ENCODE results near the gene HMGN2.
A peak's percentile ranks its signal among the peaks of the same experiment; 100 is the strongest.

Gene HMGN2

GRCh38 chr1:26472320-26472900 lies at the start of gene HMGN2:
Gene HMGN2, plus strand, starts transcription at chr1:26472440. Its CDS starts 173 bp downstream, at chr1:26472613.
- DNase-seq = peak; percentile 93

- no peak for DNase-seq
Observed at GRCh38 chr1:26429721-26430120, 42.5 kb upstream of the HMGN2 start.

GRCh38 chr1:26431979-26432695 lies 40.1 kb upstream of the HMGN2 start, which contains the start of gene DHDDS:
Gene DHDDS, plus strand, starts transcription at chr1:26432321. Its CDS starts 625 bp downstream, at chr1:26432946.
- peak; percentile 99 for DNase-seq

GRCh38 chr1:26432793-26433192 lies 39.4 kb upstream of the HMGN2 start:
- DNase-seq = no peak

GRCh38 chr1:26434161-26434752 lies 38.0 kb upstream of the HMGN2 start:
- no peak for DNase-seq

- DNase-seq = no peak
Observed at GRCh38 chr1:26438041-26438440, 34.2 kb upstream of the HMGN2 start.

DNA sequence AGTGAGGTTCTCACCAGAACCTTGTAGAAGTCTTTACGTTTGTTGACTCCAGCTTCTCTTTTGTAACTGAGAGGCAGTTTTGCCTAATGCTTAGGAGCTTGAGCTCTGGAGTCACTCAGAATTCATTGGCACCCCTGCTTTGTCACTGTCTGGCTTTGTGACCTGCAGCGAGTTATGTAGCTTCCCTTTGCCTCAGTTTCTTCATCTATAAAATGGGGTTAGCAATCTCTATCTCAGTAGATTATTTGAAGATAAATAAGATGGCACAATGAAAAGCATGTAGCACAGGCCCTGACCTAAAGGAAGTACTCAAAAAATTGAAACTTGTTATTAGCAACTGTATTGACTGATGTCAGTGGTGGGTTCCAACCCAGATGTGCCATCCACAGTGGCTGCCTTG lies 32.0 kb upstream of the HMGN2 start:
- DNase-seq = no peak

- DNase-seq = no peak
Observed at GRCh38 chr1:26449868-26450267, 22.4 kb upstream of the HMGN2 start.

- DNase-seq = no peak
Observed at GRCh38 chr1:26450908-26451307, 21.3 kb upstream of the HMGN2 start.

DNA sequence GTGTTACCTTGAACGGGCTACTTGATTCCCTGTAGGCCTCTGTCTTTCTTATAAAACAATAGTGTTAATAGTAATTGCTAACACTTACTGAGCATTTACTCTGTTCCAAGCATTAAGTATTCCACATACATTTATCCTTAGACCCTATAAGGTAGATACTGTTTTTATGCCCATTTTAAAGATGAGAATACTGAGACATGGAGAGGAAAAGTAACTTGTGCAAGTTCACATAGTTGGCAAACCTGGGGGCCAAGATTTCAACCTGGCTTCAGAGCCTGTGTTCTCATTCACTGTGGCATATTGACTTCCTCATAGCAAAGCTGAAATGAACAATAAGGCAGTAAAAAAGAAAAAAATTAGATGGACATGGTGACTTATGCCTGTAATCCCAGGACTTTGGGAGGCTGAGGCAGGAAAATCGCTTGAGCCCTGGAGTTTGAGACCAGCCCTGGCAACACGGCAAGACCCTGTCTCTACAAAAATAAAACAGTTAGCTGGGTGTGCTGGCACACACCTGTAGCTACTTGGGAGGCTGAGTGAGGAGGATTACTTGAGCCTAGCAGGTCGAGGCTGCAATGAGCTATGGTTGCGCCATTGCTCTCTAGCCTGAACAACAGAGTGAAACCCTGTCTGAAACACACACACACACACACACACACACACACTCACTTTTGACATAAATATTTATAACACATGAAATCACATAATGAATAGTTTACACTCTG lies 19.6 kb upstream of the HMGN2 start:
- DNase-seq = no peak

GRCh38 chr1:26459148-26459547 lies 13.1 kb upstream of the HMGN2 start:
- no peak for DNase-seq

- DNase-seq = no peak
Observed at GRCh38 chr1:26459573-26460031, 12.6 kb upstream of the HMGN2 start.

- no peak for DNase-seq
Observed at GRCh38 chr1:26468911-26469310, 3.3 kb upstream of the HMGN2 start.

- no peak for DNase-seq
Observed at GRCh38 chr1:26469558-26469957, 2.7 kb upstream of the HMGN2 start.

- DNase-seq = no peak
Observed at GRCh38 chr1:26470878-26471497, 1.3 kb upstream of the HMGN2 start.

- DNase-seq = peak; percentile 72
Observed at GRCh38 chr1:26471498-26472319, 531 bp upstream of the HMGN2 start.

DNA sequence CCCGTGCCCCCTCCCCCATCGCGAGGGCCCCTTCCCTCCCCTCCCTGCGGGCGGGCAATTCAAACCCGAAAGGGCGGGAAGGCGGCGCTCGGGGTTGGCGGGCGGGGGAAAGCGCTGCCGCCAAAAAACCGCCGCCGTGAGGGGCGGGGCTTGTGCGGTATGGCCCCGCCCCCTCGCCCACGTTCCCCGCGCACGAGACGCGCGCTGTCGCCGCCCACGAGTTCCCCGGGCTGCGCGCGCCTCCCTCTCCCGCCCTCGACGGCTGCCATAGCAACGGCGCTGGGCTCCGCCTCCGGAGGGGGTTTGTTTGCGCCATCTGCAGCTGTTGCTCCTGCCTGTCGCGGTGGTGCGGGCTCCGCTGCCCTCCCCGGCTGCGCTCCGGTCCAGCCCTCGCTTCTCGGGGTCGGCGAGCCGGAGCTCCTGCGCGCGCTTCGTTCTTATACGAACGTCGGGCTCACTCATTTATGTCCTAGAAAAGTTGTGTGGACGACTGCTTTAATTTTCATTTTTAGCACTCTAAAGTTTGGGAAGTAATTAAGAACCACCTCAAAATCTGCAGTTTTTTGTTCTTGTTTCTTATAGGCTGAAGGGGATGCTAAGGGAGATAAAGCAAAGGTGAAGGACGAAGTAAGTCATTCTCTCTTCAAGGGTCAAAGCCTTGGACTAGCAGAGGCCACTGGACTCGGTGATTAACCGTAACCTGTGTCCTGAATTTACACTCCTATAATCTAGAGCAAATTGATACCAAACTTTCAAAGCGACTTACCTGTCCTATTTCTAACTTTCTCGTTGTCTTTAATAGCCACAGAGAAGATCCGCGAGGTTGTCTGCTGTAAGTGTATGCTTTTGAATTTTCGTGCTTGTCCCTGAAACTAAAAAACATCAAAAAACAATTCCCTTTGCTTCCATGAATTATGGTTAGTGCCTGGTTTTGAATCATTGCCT lies 933 bp downstream of the HMGN2 start:
- DNase-seq = peak; percentile 99

- DNase-seq = no peak
Observed at GRCh38 chr1:26474818-26475217, 2.6 kb downstream of the HMGN2 start.

DNA sequence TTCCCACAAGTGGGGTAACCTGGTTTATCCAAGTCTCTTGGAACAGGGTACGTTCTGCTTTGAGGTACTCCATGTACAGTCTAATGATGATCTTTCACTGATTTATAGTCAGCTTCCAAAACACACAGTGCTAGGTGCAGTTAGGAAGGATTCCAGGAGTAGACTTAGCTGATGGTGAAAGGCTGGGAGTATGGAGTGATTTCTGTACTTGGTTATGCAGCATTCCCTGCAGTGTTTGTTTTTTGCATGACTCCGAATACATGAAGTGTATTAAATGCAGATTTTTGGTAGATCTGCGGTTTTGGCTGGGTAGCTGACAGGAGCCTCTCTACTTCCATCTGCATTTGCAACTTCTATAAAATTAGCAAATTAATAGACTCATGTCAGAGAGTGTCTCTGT lies 3.7 kb downstream of the HMGN2 start:
- no peak for DNase-seq

GRCh38 chr1:26476958-26477357 lies 4.7 kb downstream of the HMGN2 start:
- no peak for DNase-seq

All from activated CD8-positive, alpha-beta memory T cell treated with anti-CD3 and anti-CD28 coated beads, Interleukin-2, amount 50 U/mL, for 48 hours (primary cell).